ENCODE measurements around the gene SEC31B.

The SEC31B gene

DNA sequence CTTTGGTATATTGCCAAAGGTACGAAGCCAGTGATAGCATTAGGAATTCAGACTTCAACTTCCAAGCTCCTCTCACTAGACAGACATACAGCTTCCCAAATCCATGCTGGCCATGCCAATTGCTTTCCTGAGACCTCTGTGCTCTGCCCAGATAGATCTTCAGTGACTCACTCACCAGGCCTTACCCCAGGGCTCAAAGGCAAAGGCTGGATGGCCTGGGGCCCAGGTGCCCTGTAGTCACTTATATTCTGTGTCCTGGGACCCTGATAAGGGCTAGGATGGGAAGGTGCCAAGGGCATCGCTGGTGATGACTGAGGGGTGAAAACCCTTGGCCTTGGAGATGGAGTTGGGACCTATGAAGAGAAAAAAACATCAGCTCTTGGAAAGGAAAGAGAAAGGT, 29.1 kb downstream of the SEC31B start:
- no peak for DNase-seq (ENCODE audit: low read depth)
- in situ Hi-C loops (cut with HindIII; ENCODE audit: low sequenced_read_pairs): no loop called here
- TF ChIP-seq, protein P1, sequence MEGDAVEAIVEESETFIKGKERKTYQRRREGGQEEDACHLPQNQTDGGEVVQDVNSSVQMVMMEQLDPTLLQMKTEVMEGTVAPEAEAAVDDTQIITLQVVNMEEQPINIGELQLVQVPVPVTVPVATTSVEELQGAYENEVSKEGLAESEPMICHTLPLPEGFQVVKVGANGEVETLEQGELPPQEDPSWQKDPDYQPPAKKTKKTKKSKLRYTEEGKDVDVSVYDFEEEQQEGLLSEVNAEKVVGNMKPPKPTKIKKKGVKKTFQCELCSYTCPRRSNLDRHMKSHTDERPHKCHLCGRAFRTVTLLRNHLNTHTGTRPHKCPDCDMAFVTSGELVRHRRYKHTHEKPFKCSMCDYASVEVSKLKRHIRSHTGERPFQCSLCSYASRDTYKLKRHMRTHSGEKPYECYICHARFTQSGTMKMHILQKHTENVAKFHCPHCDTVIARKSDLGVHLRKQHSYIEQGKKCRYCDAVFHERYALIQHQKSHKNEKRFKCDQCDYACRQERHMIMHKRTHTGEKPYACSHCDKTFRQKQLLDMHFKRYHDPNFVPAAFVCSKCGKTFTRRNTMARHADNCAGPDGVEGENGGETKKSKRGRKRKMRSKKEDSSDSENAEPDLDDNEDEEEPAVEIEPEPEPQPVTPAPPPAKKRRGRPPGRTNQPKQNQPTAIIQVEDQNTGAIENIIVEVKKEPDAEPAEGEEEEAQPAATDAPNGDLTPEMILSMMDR (IDR thresholded peaks at IDR 0.05; ENCODE audit: low read depth, low read length, missing control alignments): no peak

DNA sequence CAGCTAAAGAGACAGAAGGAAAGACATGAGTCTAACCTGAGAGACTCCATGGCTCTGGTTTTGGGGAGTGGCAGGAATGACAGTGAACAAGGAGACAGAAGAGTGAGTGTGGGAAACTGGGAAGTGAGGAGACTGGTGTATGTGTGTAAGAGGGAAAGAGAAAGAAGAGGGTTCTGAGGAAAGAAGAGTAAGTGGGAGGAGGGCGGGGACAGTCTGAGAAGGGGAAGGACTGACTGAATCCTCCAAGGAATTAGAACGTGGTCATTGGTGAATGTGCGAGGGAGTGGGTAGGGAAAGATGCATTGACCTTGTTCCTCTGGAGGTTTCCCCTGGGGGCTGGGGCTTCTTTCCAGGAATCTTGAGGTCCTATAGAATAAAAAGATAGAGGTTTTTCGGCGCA, 30.3 kb downstream of the SEC31B start:
- no peak overlapping the region for H3K4me3 ChIP-seq (ENCODE audit: low read depth, low read length)
- DNase-seq (ENCODE audit: low read depth): no peak
- TF ChIP-seq, protein P1 (IDR thresholded peaks at IDR 0.05; ENCODE audit: low read depth, low read length, missing control alignments): no peak
- in situ Hi-C loops (cut with HindIII; ENCODE audit: low sequenced_read_pairs): no loop called here

More for the DNA sequence above, 29.1 kb downstream of the SEC31B start:
- no peak overlapping the region for H3K4me3 ChIP-seq (ENCODE audit: low read depth, low read length)

DNA sequence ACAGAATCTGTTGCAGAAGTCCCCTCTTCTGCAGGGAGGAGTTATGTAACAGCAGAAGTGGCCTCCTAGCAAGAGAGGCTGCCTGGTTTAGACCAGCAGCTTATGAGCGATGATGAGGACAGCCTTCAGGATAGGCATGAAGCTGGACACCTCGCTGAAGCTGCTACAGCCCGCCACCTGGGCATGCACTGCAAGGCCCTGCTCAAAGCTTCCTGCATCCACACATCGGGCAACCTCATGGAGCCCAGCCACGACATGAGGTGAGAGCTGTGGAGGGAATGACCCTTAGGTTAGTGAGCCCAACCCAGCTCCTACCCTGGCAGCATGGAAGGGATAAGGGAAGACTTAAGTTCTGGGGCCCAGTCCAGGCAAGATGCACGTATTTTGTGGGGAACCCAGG, 32.1 kb downstream of the SEC31B start:
- DNase-seq (ENCODE audit: low read depth): no peak
- H3K4me3 ChIP-seq (ENCODE audit: low read depth, low read length): no peak overlapping the region
- TF ChIP-seq, protein P1 (IDR thresholded peaks at IDR 0.05; ENCODE audit: low read depth, low read length, missing control alignments): no peak
- in situ Hi-C loops (cut with HindIII; ENCODE audit: low sequenced_read_pairs): no loop called here

DNA sequence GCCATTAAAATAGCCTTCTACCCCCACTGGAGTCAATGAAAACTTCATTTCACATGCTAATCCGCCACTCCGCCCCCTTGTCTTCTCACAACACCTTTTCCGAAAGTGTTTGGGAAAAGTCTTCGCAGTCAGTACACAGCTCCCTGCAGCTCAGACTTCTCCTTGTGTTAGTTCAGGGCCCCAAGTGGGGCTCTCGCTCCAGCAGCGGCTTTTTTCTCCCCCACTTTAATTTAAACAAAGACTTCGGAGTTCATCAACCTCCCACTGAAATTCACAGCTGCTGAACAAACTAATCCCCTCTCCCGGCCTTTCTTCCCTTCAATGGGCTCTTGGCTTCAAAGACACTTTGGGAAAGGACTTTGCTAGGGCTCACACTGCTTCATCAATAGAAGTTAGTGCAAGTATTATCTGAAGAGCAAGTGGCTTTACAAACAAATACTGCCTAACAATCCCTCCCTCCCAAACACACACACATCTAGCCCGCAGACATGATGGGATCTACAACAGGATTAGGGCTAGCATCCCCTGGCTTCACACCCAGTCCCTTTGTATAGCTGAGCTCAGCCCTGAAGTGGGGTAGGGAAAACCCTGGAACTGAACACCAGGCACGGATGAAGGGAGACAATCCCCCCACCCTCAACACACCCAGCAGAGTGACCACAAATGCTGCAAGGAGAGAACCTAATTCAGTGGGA, 33.7 kb downstream of the SEC31B start:
- no peak for DNase-seq (ENCODE audit: low read depth)
- in situ Hi-C loops (cut with HindIII; ENCODE audit: low sequenced_read_pairs): no loop called here
- TF ChIP-seq, protein P1 (IDR thresholded peaks at IDR 0.05; ENCODE audit: low read depth, low read length, missing control alignments): no peak
- H3K4me3 ChIP-seq (ENCODE audit: low read depth, low read length): no peak overlapping the region

DNA sequence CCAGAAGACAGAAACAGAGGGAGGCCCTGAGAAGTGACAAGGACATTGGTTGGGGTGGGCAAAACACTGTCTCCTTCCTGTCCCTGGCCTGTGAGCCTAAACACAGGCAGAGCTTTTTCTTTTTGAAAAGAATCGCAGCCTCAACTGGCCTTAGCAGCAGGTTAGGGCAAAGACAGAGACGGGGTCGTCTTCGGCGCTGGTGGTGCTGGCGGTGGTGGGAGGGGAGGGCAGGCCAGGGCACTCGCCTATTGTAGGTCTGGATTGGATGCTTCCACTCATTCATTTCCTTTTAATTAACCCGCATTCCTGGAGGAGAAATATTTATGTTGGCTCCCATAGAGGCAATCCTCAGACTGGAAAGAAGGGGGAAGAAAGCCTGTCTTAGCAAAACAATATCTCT, 34.3 kb downstream of the SEC31B start:
- TF ChIP-seq, protein P1 (IDR thresholded peaks at IDR 0.05; ENCODE audit: low read depth, low read length, missing control alignments): no peak
- H3K4me3 ChIP-seq (ENCODE audit: low read depth, low read length): no peak overlapping the region
- DNase-seq (ENCODE audit: low read depth): no peak
- in situ Hi-C loops (cut with HindIII; ENCODE audit: low sequenced_read_pairs): no loop called here

DNA sequence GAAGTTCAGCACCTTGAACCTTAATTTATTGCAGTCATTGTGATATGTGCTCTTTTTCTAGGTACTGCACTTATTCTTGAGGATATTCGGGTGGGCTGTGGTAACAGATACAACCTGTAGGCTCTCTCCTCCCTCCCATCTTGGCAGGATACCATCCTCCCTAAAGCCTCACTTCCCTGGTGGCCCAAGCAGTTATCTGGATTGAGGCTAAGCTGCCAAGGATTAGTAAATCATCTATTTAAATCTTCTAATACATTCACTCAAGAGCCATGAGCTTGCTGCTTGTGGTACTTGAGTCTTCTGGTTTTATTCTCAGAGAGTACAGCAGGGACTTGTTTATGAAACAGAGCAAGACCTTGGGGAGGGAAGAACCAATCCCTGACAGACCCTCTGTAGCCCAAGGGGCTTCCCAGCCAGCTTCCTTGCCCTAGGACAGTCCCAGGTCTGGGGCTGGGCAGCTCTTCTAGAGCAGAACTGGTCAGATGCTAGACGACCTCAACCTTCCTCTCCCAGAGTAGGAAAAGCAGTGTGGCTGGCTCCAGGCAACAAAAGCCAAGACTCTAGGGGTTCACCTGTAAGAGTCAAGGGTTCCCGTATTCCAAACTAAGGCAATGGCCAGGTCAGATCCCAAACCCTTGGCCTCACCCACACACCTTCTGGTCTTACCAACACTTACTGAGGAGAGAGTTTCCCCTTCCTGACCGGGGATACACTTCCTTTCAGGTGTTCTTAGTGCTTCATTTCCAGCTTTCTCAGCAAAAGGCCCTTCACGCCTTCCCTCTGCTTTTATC, 35.6 kb downstream of the SEC31B start:
- TF ChIP-seq, protein P1 (IDR thresholded peaks at IDR 0.05; ENCODE audit: low read depth, low read length, missing control alignments): no peak
- in situ Hi-C loops (cut with HindIII; ENCODE audit: low sequenced_read_pairs): no loop called here
- no peak for DNase-seq (ENCODE audit: low read depth)
- H3K4me3 ChIP-seq (ENCODE audit: low read depth, low read length): no peak overlapping the region

Data from astrocyte of the cerebellum (primary cell).